ENCODE measurements around the gene GDA. TPM values are rescaled to one million over a fixed set of nuclear protein-coding genes. Genes with fewer than 3 reads are reported as not detected.

Gene GDA
- total and polyA plus RNA-seq, 9 of the 15 experiments (the other 6 are each of a cell fraction or from before 2014, with no cell fraction given) = 4.5 to 18.0 (median 12.7) TPM

- no peak for FAIRE-seq
- CTCF ChIA-PET (ENCODE audit: low intra/inter-chr PET ratio) = no interaction called here
- H3K9me3 ChIP-seq (replicated peaks; ENCODE audit: control insufficient read depth, insufficient read depth, low read depth, low read length) = no peaks in the 10 kb centered on the region
- no TSS peak for BruUV-seq (replicated peaks)
- DNase-seq (ENCODE audit: extremely low read depth in 1 of 4, low spot score in 3 of 4) = no peak
- ATAC-seq = no peak
- H3K36me3 ChIP-seq (ENCODE audit: control insufficient read depth, insufficient read depth, low read length) = 0 out of 3 replicates have a peak, but pooled peaks cover 2% of the 10 kb centered on the region
- H3K4me1 ChIP-seq (replicated peaks in 1 of 2; ENCODE audit: control insufficient read depth in 2 of 2, insufficient read depth in 2 of 2, low read length in 2 of 2) = no peaks in the 10 kb centered on the region; a peak in 2 of 5 replicates
- intact Hi-C loops (cut with micrococcal nuclease) = no loop called here
- H3K9ac ChIP-seq (ENCODE audit: insufficient read depth in 1 of 2, low read depth in 2 of 2, low read length in 2 of 2) = no peak overlapping the region
- no peak overlapping the region for H3K4me2 ChIP-seq (ENCODE audit: insufficient read depth, low read length)
- POLR2A ChIA-PET = no interaction called here
- no peak overlapping the region for H2AFZ ChIP-seq (ENCODE audit: low read depth, low read length)
- H4K20me1 ChIP-seq (replicated peaks; ENCODE audit: control insufficient read depth, insufficient read depth, low read length) = no peaks in the 10 kb centered on the region
- H3K79me2 ChIP-seq (ENCODE audit: control insufficient read depth, insufficient read depth, low read length) = no peaks in the 10 kb centered on the region
- no peak overlapping the region for H3K27ac ChIP-seq (ENCODE audit: extremely low read depth, low read depth, low read length)
- H3K27me3 ChIP-seq (ENCODE audit: control insufficient read depth in 2 of 2, insufficient read depth in 2 of 2, low read length in 2 of 2) = no peaks in the 10 kb centered on the region
- no peak overlapping the region for H3K4me3 ChIP-seq
- TF ChIP-seq FOXP4 (CRISPR knock-in tag; IDR thresholded peaks at IDR 0.05; ENCODE audit: borderline replicate concordance) (no peak), CUX1 (CRISPR knock-in tag; IDR thresholded peaks at IDR 0.05) (no peak), PATZ1 (CRISPR knock-in tag; IDR thresholded peaks at IDR 0.05; ENCODE audit: borderline replicate concordance) (no peak), HOXB6 (CRISPR knock-in tag; IDR thresholded peaks at IDR 0.05; ENCODE audit: borderline replicate concordance) (no peak), TBL1XR1 (IDR thresholded peaks at IDR 0.05; ENCODE audit: low read length in 2 of 2) (no peak), NFYB (IDR thresholded peaks at IDR 0.05; ENCODE audit: extremely low read depth, insufficient read length) (no peak), JUND (IDR thresholded peaks at IDR 0.05; ENCODE audit: borderline replicate concordance, low read depth, low read length) (no peak), JUND (tag; IDR thresholded peaks at IDR 0.05; ENCODE audit: borderline replicate concordance, low read depth, low read length) (no peak), ZNF282 (CRISPR knock-in tag; IDR thresholded peaks at IDR 0.05) (no peak), FOS (IDR thresholded peaks at IDR 0.05; ENCODE audit: extremely low read depth, insufficient read length) (no peak), BRD9 (IDR thresholded peaks at IDR 0.05; ENCODE audit: low read depth, partially characterized antibody) (no peak), ZNF146 (CRISPR knock-in tag; IDR thresholded peaks at IDR 0.05; ENCODE audit: unreplicated experiment) (no peak)
- in situ Hi-C loops (cut with MboI) = no loop called here
- H3K9me1 ChIP-seq (ENCODE audit: control insufficient read depth, insufficient read depth, low read length) = no peaks in the 10 kb centered on the region
Observed at GRCh38 chr9:72169178-72169577, 19.9 kb downstream of the GDA start.
